Loucy (cell line): ENCODE measurements around the gene STAC.
"Not testable (repeated sequence)": the region's sequence is repeated elsewhere in the genome, so short reads cannot be mapped to it uniquely, and the experiment has no call there.

Experiments
- H2AFZ ChIP-seq: fragments of 200-600 bp; sonication (generic); 2 replicates; pipeline ENCODE4 v1.6.0; 2016; ENCODE audit warnings: antibody characterized with exemption, mild to moderate bottlenecking, low read length, moderate library complexity
- H3F3A ChIP-seq: fragments of 200-600 bp; 2 replicates; pipeline ENCODE4 v1.6.0; 2016; ENCODE audit warnings: antibody characterized with exemption, low read depth, mild to moderate bottlenecking
- H3K27me3 ChIP-seq: fragments of 200-600 bp; sonication (generic); 2 replicates; pipeline ENCODE4 v1.6.1; 2014; ENCODE audit warnings: low read length, mild to moderate bottlenecking; ENCODE audit not compliant: insufficient read depth, poor library complexity, severe bottlenecking
- H3K36me3 ChIP-seq: fragments of 200-600 bp; sonication (generic); 2 replicates; pipeline ENCODE4 v1.6.1; 2016; ENCODE audit warnings: low read length; ENCODE audit not compliant: insufficient read depth
- H3K4me1 ChIP-seq: fragments of 200-600 bp; sonication (generic); 2 replicates; pipeline ENCODE4 v1.5.1; 2014; ENCODE audit warnings: low read length, mild to moderate bottlenecking; ENCODE audit not compliant: insufficient read depth, poor library complexity, severe bottlenecking
- H3K4me2 ChIP-seq: fragments of 200-600 bp; sonication (generic); 2 replicates; pipeline ENCODE4 v1.6.0; 2014; ENCODE audit warnings: antibody characterized with exemption, low read length, low read depth, mild to moderate bottlenecking; ENCODE audit not compliant: poor library complexity, severe bottlenecking
- H3K4me3 ChIP-seq: fragments of 200-600 bp; sonication (generic); 2 replicates; pipeline ENCODE4 v1.5.1; 2014; ENCODE audit warnings: low read length, mild to moderate bottlenecking, mixed read lengths; ENCODE audit not compliant: poor library complexity, severe bottlenecking
- H3K79me2 ChIP-seq: fragments of 200-600 bp; sonication (generic); 2 replicates; pipeline ENCODE4 v1.6.1; 2014; ENCODE audit warnings: low read length; ENCODE audit not compliant: insufficient read depth
- H3K9ac ChIP-seq: fragments of 200-600 bp; sonication (generic); 2 replicates; pipeline ENCODE4 v1.6.0; 2014; ENCODE audit warnings: mild to moderate bottlenecking, low read depth, low read length, moderate library complexity; ENCODE audit not compliant: poor library complexity, severe bottlenecking
- H3K9me2 ChIP-seq: fragments of 200-600 bp; sonication (generic); replicated peaks from 2 replicates; pipeline ENCODE4 v1.6.1; 2016; ENCODE audit warnings: low read depth, low read length, mixed read lengths
- H3K9me3 ChIP-seq: fragments of 200-600 bp; sonication (generic); 2 replicates; pipeline ENCODE4 v1.6.1; 2014; ENCODE audit warnings: mild to moderate bottlenecking, antibody characterized with exemption, low read length, low read depth; ENCODE audit not compliant: insufficient read depth
- H4K20me1 ChIP-seq: fragments of 200-600 bp; sonication (generic); 2 replicates; pipeline ENCODE4 v1.6.0; 2014; ENCODE audit warnings: antibody characterized with exemption, low read length, mild to moderate bottlenecking; ENCODE audit not compliant: insufficient read depth, poor library complexity, severe bottlenecking
- CTCF ChIP-seq: fragments of 200-600 bp; sonication (generic); conservative IDR thresholded peaks from 2 replicates; pipeline ENCODE4 v1.5.1; 2014; ENCODE audit warnings: mild to moderate bottlenecking, antibody characterized with exemption, low read length
- EZH2phosphoT487 ChIP-seq: fragments of 200-600 bp; IDR thresholded peaks from 2 replicates; pipeline ENCODE4 v1.6.1; 2018; ENCODE audit warnings: antibody characterized with exemption, mild to moderate bottlenecking, moderate library complexity, borderline replicate concordance

STAC gene

GRCh38 chr3:36446276-36446675 lies 66.0 kb downstream of the STAC start:
- Histone ChIP-seq H3K4me3 (no peak overlapping the region), H2AFZ (no peak overlapping the region), H4K20me1 (no peaks in the 10 kb centered on the region), H3K9me3 (no peaks in the 10 kb centered on the region), H3K9me2 (no peaks in the 10 kb centered on the region), H3F3A (no peaks in the 10 kb centered on the region), H3K36me3 (peaks cover 21% of the 10 kb centered on the region; the same call in 1 of the 2 replicates), H3K79me2 (no peaks in the 10 kb centered on the region), H3K4me2 (no peak overlapping the region), H3K9ac (no peak overlapping the region), H3K4me1 (peaks cover 7% of the 10 kb centered on the region), H3K27me3 (no peaks in the 10 kb centered on the region)
- TF ChIP-seq CTCF (no peak), EZH2phosphoT487 (no peak)

GRCh38 chr3:36447061-36447460 lies 66.8 kb downstream of the STAC start:
- TF ChIP-seq EZH2phosphoT487 (no peak), CTCF (no peak)
- H3K36me3 ChIP-seq: peaks cover 21% of the 10 kb centered on the region; the same call in 1 of the 2 replicates
- no peak overlapping the region for H2AFZ ChIP-seq
- H3K4me2 ChIP-seq: no peak overlapping the region
- H3K9ac ChIP-seq: no peak overlapping the region
- H4K20me1 ChIP-seq: no peaks in the 10 kb centered on the region
- no peaks in the 10 kb centered on the region for H3F3A ChIP-seq
- H3K27me3 ChIP-seq: no peaks in the 10 kb centered on the region
- no peaks in the 10 kb centered on the region for H3K9me3 ChIP-seq
- H3K4me1 ChIP-seq: peaks cover 7% of the 10 kb centered on the region
- H3K79me2 ChIP-seq: no peaks in the 10 kb centered on the region
- H3K9me2 ChIP-seq: no peaks in the 10 kb centered on the region
- no peak overlapping the region for H3K4me3 ChIP-seq

GRCh38 chr3:36451816-36452215 lies 71.5 kb downstream of the STAC start:
- H3F3A ChIP-seq: no peaks in the 10 kb centered on the region
- H3K4me2 ChIP-seq: no peak overlapping the region
- no peaks in the 10 kb centered on the region for H3K9me3 ChIP-seq
- no peaks in the 10 kb centered on the region for H4K20me1 ChIP-seq
- no peaks in the 10 kb centered on the region for H3K27me3 ChIP-seq
- no peaks in the 10 kb centered on the region; the same call in 1 of the 2 replicates for H3K36me3 ChIP-seq
- H3K79me2 ChIP-seq: no peaks in the 10 kb centered on the region
- no peaks in the 10 kb centered on the region for H3K9me2 ChIP-seq
- peaks cover 17% of the 10 kb centered on the region for H3K4me1 ChIP-seq
- H2AFZ ChIP-seq: no peak overlapping the region
- no peak overlapping the region for H3K4me3 ChIP-seq
- H3K9ac ChIP-seq: no peak overlapping the region
- TF ChIP-seq EZH2phosphoT487 (no peak), CTCF (no peak)

- not testable (repeated sequence) for H3K79me2 ChIP-seq, H3K9me3 ChIP-seq, H3K36me3 ChIP-seq, H3K9ac ChIP-seq, H3K9me2 ChIP-seq, H3K4me2 ChIP-seq, H3K4me3 ChIP-seq, H4K20me1 ChIP-seq, H3F3A ChIP-seq, H2AFZ ChIP-seq, H3K27me3 ChIP-seq
- peaks cover 17% of the 10 kb centered on the region for H3K4me1 ChIP-seq
Measured at GRCh38 chr3:36453213-36453612, 72.9 kb downstream of the STAC start.

- peaks cover 17% of the 10 kb centered on the region for H3K4me1 ChIP-seq
- H3K4me3 ChIP-seq, H3K9me2 ChIP-seq, H3F3A ChIP-seq, H3K9ac ChIP-seq, H3K9me3 ChIP-seq, H3K36me3 ChIP-seq, H3K79me2 ChIP-seq, H3K4me2 ChIP-seq, H4K20me1 ChIP-seq, H3K27me3 ChIP-seq, H2AFZ ChIP-seq: not testable (repeated sequence)
Measured at GRCh38 chr3:36453896-36454295, 73.6 kb downstream of the STAC start.
